ENCODE data around the gene ERC2.

- TF ChIP-seq CTCF (tag by site-specific recombination; IDR thresholded peaks at IDR 0.05): no peak
- TF ChIP-seq ZNF146 (tag by site-specific recombination; IDR thresholded peaks at IDR 0.05): no peak
- no peak for TF ChIP-seq ATF2 (tag by site-specific recombination; IDR thresholded peaks at IDR 0.05; ENCODE audit: low read depth)
- no peak for TF ChIP-seq ZNF366 (tag by site-specific recombination; conservative IDR thresholded peaks at IDR 0.05)
- no peak for TF ChIP-seq MZF1 (tag by site-specific recombination; IDR thresholded peaks at IDR 0.05; ENCODE audit: borderline replicate concordance)
- no peak for TF ChIP-seq ZFP3 (tag by site-specific recombination; IDR thresholded peaks at IDR 0.05; ENCODE audit: low read depth)
- no peak for TF ChIP-seq SETDB1 (IDR thresholded peaks at IDR 0.05; ENCODE audit: insufficient read length, low read length)
- no peak for TF ChIP-seq ZNF10 (tag by site-specific recombination; IDR thresholded peaks at IDR 0.05)
Measured at GRCh38 chr3:55605443-55606236, 862.6 kb downstream of the ERC2 start.

Measured in HEK293 (cell line).